DND-41 (cell line): ENCODE measurements around the gene EHD1.

ENCODE experiments used
- ATAC-seq: fragments of 200-7000 bp; cut with Tn5 transposase; 3 replicates; pipeline ENCODE4 v1.9.1; 2021; ENCODE audit warnings: low read depth; ENCODE audit not compliant: insufficient read depth
- DNase-seq: peaks from one replicate; pipeline ENCODE4 v3.0.0-alpha.2; 2020
- H2AFZ ChIP-seq: 2 replicates; pipeline ENCODE4 v1.6.0; 2012; ENCODE audit warnings: low read depth, low read length
- H3K27ac ChIP-seq: 2 replicates; pipeline ENCODE4 v1.5.1; 2012; ENCODE audit warnings: low read length, inconsistent platforms
- H3K27me3 ChIP-seq: fragments of 200-600 bp; sonication (generic); 2 replicates; pipeline ENCODE4 v1.6.0; 2012; ENCODE audit warnings: low read length, mild to moderate bottlenecking, inconsistent platforms; ENCODE audit not compliant: insufficient read depth, poor library complexity
- H3K36me3 ChIP-seq: 2 replicates; pipeline ENCODE4 v1.5.1; 2012; ENCODE audit warnings: low read length, inconsistent platforms; ENCODE audit not compliant: insufficient read depth
- H3K4me1 ChIP-seq: 2 replicates; pipeline ENCODE4 v1.5.1; 2012; ENCODE audit warnings: mild to moderate bottlenecking, low read length; ENCODE audit not compliant: insufficient read depth
- H3K4me2 ChIP-seq: 2 replicates; pipeline ENCODE4 v1.6.0; 2012; ENCODE audit warnings: mild to moderate bottlenecking, moderate library complexity, low read length, inconsistent platforms; ENCODE audit not compliant: insufficient read depth
- H3K4me3 ChIP-seq, 2 experiments: fragments of 200-600 bp in 1 of 2; shearing (Covaris generic) in 1 of 2; 2 replicates each; pipeline ENCODE4 v1.5.1; 2012 to 2016; ENCODE audit warnings: inconsistent platforms in 2 of 2, low read length in 2 of 2, mild to moderate bottlenecking in 2 of 2, low read depth in 1 of 2, moderate library complexity in 1 of 2
- H3K79me2 ChIP-seq: 2 replicates; pipeline ENCODE4 v1.6.0; 2012; ENCODE audit warnings: low read length, inconsistent platforms; ENCODE audit not compliant: insufficient read depth
- H3K9ac ChIP-seq: 2 replicates; pipeline ENCODE4 v1.6.0; 2012; ENCODE audit warnings: low read depth, mild to moderate bottlenecking, inconsistent platforms, low read length, moderate library complexity
- H3K9me3 ChIP-seq: 2 replicates; pipeline ENCODE4 v1.5.1; 2012; ENCODE audit warnings: low read length, moderate library complexity, mild to moderate bottlenecking, inconsistent platforms; ENCODE audit not compliant: insufficient read depth, severe bottlenecking
- H4K20me1 ChIP-seq: 2 replicates; pipeline ENCODE4 v1.6.0; 2012; ENCODE audit warnings: low read length; ENCODE audit not compliant: insufficient read depth
- CTCF ChIP-seq: IDR thresholded peaks from 2 replicates; pipeline ENCODE4 v1.5.1; 2012; ENCODE audit warnings: borderline replicate concordance, low read length, moderate library complexity, mild to moderate bottlenecking; ENCODE audit not compliant: poor library complexity, severe bottlenecking; ENCODE audit errors: extremely low read depth
- EZH2 ChIP-seq: IDR thresholded peaks from 3 replicates; pipeline ENCODE4 v1.6.1; 2012; ENCODE audit warnings: borderline replicate concordance, low read depth, mild to moderate bottlenecking, moderate library complexity, low read length, inconsistent platforms; ENCODE audit not compliant: severe bottlenecking

Gene EHD1

DNA sequence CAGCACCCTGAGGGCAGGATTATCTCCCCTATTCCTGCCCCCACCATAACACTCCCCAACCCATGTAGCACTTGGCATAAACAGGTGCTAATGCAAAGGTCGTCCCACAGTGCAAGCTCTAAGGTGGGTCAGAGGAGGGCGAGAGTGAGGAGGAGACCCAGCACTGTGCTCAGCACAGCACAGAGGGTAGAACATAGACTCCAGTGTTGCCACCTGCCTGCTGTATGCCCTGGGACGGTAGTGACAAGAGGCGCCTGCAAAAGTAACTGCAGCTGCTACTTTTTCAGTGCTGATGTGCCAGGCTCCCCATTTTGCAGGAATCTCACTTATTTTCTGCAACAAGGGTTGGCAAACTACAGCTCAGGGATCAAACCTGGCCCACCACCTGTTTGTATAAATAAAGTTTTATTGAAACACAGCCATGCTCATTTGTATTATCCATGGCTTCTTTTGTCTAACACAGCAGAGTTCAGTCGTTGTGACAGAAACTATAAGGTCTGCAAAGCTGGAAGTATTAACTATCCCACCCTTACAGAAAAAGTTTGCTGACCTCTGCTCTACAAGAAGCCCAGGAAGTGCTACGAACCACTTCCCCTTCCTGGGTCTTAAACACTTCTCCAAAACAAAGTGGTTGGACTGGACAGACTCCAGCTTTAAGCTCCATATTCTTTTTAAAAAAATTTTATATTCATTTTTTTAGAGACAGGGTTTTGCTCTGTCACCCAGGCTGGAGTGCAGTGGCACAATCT, 17.0 kb downstream of the EHD1 start:
- DNase-seq (no peak), ATAC-seq (no peak)
- Histone ChIP-seq H4K20me1 (peaks cover 2% of the 10 kb centered on the region; the same call in 1 of the 2 replicates), H3K79me2 (peaks cover 54% of the 10 kb centered on the region), H3K36me3 (peaks cover 14% of the 10 kb centered on the region), H3K9me3 (no peaks in the 10 kb centered on the region), H3K9ac (no peak overlapping the region), H3K4me2 (no peak overlapping the region), H3K4me3 (no peak overlapping the region), H3K4me1 (peaks cover 53% of the 10 kb centered on the region), H3K27ac (peak overlapping the region; percentile 65), H3K27me3 (no peaks in the 10 kb centered on the region), H2AFZ (no peak overlapping the region)
- TF ChIP-seq EZH2 (no peak), CTCF (no peak)

GRCh38 chr11:64859542-64860414, 18.6 kb downstream of the EHD1 start:
- peak overlapping the region; percentile 51 for H2AFZ ChIP-seq
- no peaks in the 10 kb centered on the region for H3K27me3 ChIP-seq
- H3K36me3 ChIP-seq: peaks cover 28% of the 10 kb centered on the region
- ATAC-seq (peak; percentile 88), DNase-seq (peak; percentile 75)
- H3K79me2 ChIP-seq: peaks cover 39% of the 10 kb centered on the region
- H3K4me1 ChIP-seq: peaks cover 53% of the 10 kb centered on the region
- no peaks in the 10 kb centered on the region for H3K9me3 ChIP-seq
- H3K27ac ChIP-seq: peak overlapping the region; percentile 80
- peak overlapping the region in 1 of 2 experiments; percentile 46; a peak in 2 of 4 replicates for H3K4me3 ChIP-seq
- TF ChIP-seq CTCF: peak; percentile 21
- no peak for TF ChIP-seq EZH2
- H3K4me2 ChIP-seq: peak overlapping the region; percentile 63
- no peaks in the 10 kb centered on the region for H4K20me1 ChIP-seq
- H3K9ac ChIP-seq: peak overlapping the region; percentile 57

DNA sequence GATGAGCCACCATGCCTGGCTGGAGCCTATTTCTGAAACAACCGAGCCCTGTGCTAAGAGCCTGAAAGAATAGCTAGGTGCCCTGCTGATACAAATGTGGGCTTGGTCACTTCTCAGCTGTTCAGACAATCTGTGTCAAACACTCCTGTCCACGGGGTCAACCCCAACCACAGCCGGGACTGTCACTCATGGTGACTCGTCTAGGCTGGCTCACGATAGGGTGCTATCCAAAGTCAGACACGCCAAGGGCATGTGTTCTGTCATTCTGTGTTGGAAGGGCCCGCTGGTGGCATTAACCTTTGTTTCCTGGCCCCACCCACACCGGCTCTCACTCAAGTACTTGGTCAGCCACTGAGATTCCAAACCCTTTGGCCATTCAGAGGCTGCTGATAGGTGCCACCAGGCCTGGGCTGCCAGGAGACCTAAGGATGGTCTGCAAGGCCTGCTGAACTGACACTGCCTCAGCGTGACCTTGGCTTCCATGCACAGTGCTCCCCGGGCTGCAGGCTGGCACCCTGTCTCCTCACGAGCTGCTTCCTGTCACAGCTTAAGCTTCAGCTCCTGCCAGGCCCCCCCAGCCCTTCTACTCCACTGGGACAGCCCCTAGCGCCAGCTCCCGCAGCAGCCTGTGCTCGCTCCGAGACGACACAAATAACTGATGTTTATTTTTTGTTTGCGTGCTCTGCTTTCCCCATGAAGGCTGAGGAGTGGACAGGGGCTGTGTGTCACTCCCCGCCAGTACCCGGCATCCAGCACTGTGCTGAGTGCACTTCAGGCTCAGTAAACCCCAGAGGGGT, 19.8 kb downstream of the EHD1 start:
- DNase-seq (peak; percentile 76), ATAC-seq (peak; percentile 79)
- H3K9ac ChIP-seq: peak overlapping the region; percentile 57
- H3K27me3 ChIP-seq: no peaks in the 10 kb centered on the region
- peak overlapping the region; percentile 56 for H2AFZ ChIP-seq
- TF ChIP-seq CTCF (no peak), EZH2 (no peak)
- H3K4me3 ChIP-seq: peak overlapping the region in 1 of 2 experiments; percentile 46; a peak in 2 of 4 replicates
- peak overlapping the region; percentile 63 for H3K4me2 ChIP-seq
- H3K36me3 ChIP-seq: peaks cover 40% of the 10 kb centered on the region
- peaks cover 28% of the 10 kb centered on the region for H3K79me2 ChIP-seq
- H3K4me1 ChIP-seq: peaks cover 53% of the 10 kb centered on the region
- H3K27ac ChIP-seq: peak overlapping the region; percentile 80
- no peaks in the 10 kb centered on the region for H4K20me1 ChIP-seq
- H3K9me3 ChIP-seq: no peaks in the 10 kb centered on the region
